Astrocyte of the spinal cord (primary cell): ENCODE data around the gene UBLCP1.
A peak's percentile ranks its signal among the peaks of the same experiment; 100 is the strongest.
"Not testable (repeated sequence)": the region's sequence is repeated elsewhere in the genome, so short reads cannot be mapped to it uniquely, and the experiment has no call there.

Experiments
- DNase-seq: peaks from one replicate; pipeline ENCODE4 v3.0.0; 2011; ENCODE audit warnings: low read depth, low spot score
- H3K4me3 ChIP-seq: 2 replicates; pipeline ENCODE4 v1.5.1; 2011; ENCODE audit warnings: low read depth, mild to moderate bottlenecking, low read length, moderate library complexity
- in situ Hi-C: cut with HindIII; loops from 2 replicates; pipeline ENCODE4 v1.10.0; 2017; ENCODE audit warnings: low sequenced_read_pairs
- TF ChIP-seq, protein P1 (sequence below): IDR thresholded peaks from 2 replicates; pipeline ENCODE4 v1.5.1; 2012; ENCODE audit warnings: low read depth, mild to moderate bottlenecking, low read length, inconsistent platforms

The UBLCP1 gene

DNA sequence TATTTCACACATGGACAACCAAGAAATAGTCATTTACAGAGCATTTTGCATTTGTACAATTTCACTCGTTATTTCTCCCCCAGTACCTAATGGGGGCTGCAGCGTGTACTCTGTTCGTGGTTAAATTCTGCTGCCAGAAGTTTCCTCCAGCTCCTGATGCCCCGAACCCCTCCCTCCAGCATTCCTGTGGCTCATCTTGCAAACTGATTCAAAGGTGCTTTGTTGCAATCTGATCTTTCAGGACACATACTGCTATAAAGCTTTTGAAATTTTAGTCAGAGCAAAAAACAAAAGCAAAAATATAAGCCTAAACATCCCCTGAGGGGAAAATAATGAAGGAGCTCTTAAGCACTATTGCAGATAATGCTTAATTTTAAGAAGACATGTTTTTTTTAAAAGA lies 27.7 kb downstream of the UBLCP1 start:
- in situ Hi-C loops = no loop called here
- TF ChIP-seq, protein P1, sequence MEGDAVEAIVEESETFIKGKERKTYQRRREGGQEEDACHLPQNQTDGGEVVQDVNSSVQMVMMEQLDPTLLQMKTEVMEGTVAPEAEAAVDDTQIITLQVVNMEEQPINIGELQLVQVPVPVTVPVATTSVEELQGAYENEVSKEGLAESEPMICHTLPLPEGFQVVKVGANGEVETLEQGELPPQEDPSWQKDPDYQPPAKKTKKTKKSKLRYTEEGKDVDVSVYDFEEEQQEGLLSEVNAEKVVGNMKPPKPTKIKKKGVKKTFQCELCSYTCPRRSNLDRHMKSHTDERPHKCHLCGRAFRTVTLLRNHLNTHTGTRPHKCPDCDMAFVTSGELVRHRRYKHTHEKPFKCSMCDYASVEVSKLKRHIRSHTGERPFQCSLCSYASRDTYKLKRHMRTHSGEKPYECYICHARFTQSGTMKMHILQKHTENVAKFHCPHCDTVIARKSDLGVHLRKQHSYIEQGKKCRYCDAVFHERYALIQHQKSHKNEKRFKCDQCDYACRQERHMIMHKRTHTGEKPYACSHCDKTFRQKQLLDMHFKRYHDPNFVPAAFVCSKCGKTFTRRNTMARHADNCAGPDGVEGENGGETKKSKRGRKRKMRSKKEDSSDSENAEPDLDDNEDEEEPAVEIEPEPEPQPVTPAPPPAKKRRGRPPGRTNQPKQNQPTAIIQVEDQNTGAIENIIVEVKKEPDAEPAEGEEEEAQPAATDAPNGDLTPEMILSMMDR = no peak
- H3K4me3 ChIP-seq = no peak overlapping the region
- DNase-seq = peak; percentile 41

DNA sequence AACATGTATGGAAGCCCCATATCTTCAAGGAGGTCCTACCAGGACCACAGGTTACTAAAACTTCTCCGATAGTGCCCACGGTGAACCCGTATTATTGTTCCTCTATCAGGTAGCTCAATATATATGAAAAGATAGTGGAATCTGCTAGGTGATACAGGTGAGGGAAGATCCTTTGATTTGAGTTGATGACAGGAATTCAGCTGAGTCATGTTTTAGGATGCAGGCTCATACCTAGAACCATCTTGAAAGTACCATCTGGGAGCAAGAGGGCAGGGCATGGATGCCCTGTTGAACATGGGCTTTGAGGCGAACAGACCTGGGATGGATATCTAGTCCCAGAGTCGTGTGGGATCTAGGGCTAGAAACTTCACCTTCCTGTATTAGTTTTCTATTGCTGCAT lies 31.8 kb downstream of the UBLCP1 start:
- no peak overlapping the region for H3K4me3 ChIP-seq
- TF ChIP-seq, protein P1 = no peak
- no peak for DNase-seq
- in situ Hi-C loops = no loop called here

DNA sequence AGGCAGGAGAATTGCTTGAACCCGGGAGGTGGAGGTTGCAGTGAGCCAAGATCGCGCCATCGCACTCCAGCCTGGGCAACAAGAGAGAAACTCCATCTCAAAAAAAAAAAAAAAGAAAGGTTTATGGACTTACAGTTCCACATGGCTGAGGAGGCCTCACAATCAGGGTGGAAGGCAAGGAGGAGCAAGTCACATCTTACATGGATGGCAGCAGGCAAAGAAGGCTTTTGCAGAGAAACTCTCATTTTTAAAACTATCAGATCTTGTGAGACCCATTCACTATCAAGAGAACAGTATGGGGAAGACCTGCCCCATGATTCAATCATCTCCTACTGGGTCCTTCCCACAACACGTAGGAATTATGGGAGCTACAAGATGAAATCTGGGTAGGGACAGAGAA lies 34.2 kb downstream of the UBLCP1 start:
- in situ Hi-C loops, H3K4me3 ChIP-seq, DNase-seq: not testable (repeated sequence)

DNA sequence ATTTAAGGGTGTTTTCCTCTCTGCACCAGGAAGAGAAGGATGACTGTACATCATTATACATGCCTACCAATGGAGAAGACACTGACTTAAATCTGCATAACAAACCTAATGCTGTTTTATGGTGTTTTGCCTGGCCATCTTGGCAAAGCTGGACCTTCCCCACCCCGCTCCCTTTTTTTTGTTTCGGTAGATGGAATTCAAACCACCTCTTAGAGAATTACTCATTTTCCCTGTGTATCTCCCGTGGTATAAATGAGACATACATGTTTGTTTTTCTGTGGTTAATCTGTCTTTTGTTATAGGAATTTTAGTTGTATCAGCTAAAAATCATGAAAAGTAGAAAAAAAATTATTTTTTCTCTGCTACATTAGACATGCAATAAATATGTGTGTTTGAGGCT lies 38.4 kb downstream of the UBLCP1 start:
- peak; percentile 35 for DNase-seq
- in situ Hi-C loops = no loop called here
- no peak overlapping the region for H3K4me3 ChIP-seq
- TF ChIP-seq, protein P1 = no peak

DNA sequence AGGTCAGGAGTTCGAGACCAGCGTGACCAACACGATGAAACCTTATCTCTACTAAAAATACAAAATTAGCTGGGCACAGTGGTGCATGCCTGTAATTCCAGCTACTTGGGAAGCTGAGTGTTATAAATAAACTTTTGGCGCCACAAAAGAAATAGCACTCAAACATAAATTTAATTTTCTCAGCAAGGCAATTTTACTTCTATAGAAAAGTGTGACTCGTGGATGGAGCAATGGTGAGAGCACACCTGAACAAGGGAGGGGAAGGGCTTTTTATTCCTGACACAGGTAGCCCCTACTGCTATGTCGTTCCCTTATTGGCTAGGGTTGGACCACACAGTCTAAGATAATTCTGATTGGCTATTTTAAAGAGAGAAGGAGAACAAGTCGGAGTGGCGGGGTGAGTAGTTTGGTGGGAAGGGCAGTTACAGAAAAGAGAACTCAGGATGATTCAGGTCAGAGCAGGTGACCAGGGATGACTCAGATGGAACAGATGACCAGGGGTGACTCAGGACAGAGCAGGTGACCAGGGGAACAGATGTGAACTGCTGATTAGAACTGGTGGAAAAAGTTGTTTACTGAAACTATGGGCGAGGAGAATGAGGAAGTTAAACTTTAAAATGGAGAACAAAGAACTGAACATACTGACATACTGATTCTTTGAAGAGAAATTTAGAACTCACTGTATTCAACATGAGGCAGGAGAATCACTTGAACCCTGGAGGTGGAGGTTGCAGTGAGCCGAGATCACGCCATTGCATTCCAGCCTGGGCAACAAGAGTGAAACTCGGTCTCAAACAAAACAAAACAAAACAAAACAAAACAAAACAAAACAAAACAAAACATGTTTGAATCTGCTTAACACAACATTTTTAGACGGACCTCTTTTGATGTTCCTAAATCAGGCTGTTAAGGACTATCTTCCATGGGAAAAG lies 39.1 kb downstream of the UBLCP1 start:
- in situ Hi-C loops, H3K4me3 ChIP-seq, DNase-seq: not testable (repeated sequence)

DNA sequence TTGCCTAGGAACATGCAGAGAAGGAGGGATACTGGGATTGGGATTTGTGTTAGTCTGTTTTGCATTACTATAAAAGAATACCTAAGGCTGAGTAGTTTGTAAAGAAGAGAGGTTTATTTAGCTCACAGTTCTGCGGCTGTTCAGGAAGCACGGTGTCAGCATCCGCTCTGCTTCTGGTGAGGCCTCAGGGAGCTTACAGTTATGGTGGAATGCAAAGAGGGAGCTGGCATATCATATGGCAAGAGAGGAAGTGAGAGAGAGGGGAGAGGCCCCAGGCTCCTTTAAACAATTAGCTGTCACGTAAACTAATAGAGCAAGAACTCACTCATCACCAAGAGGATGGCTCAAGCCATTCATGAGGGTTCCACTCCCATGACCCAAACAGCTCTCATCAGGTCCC lies 40.2 kb downstream of the UBLCP1 start:
- no peak overlapping the region for H3K4me3 ChIP-seq
- in situ Hi-C loops = no loop called here
- DNase-seq = no peak
- TF ChIP-seq, protein P1 = no peak

DNA sequence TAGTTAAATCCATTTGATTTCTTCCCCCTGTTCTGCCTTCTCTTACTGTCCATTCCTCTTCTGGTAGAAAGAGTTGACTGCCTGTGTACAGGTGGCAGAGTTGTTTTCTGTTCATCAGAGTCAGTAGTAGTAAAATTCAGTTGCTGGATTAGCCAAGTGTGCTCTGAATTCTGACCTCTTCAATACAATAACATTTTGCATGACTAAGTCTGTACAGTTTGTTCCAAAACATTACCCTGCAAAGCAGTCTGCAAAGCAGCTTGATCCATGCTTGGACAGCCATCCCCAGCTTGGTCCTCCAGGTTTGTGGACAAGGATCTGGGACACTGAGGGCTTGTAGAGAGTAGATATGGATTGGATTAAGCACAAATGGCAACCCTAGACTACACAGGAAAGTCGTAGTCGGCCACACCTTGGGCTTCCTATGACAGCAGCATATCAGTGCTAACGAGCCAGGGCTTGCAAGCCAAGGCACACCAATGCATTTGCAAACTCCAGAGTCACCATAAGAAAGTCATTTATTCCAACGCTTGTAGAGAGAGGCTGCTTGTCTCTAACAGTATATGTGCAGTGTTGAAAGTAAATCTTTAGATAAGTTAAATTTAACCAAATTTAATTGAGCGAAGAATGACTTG lies 42.0 kb downstream of the UBLCP1 start:
- in situ Hi-C loops = no loop called here
- peak; percentile 41 for DNase-seq
- H3K4me3 ChIP-seq = no peak overlapping the region
- TF ChIP-seq, protein P1 = no peak
